22Rv1 (cell line): ENCODE measurements around the gene LILRA6.

ENCODE experiments used
- CTCF ChIP-seq: fragments of 450-650 bp; IDR thresholded peaks from 2 replicates; pipeline ENCODE4 v1.5.1; 2017; ENCODE audit warnings: mild to moderate bottlenecking
- ZFX ChIP-seq: fragments of 450-650 bp; IDR thresholded peaks from 2 replicates; pipeline ENCODE4 v1.6.1; 2017; ENCODE audit warnings: antibody characterized with exemption, borderline replicate concordance

- TF ChIP-seq CTCF (no peak), ZFX (no peak)
These were observed 33.9 kb downstream of the LILRA6 start for GRCh38 chr19:54208784-54209057.
